HG03575 (cell line): Measurements from ENCODE around the gene FAM111B.
"Not testable (repeated sequence)": the region's sequence is repeated elsewhere in the genome, so short reads cannot be mapped to it uniquely, and the experiment has no call there.

Experiments used
- ATAC-seq: cut with Tn5 transposase; IDR thresholded peaks from one replicate; pipeline ENCODE4 v1.9.1; 2021; ENCODE audit not compliant: unreplicated experiment, insufficient number of reproducible peaks, low FRiP score; ENCODE audit errors: extremely low read depth

Gene FAM111B

DNA sequence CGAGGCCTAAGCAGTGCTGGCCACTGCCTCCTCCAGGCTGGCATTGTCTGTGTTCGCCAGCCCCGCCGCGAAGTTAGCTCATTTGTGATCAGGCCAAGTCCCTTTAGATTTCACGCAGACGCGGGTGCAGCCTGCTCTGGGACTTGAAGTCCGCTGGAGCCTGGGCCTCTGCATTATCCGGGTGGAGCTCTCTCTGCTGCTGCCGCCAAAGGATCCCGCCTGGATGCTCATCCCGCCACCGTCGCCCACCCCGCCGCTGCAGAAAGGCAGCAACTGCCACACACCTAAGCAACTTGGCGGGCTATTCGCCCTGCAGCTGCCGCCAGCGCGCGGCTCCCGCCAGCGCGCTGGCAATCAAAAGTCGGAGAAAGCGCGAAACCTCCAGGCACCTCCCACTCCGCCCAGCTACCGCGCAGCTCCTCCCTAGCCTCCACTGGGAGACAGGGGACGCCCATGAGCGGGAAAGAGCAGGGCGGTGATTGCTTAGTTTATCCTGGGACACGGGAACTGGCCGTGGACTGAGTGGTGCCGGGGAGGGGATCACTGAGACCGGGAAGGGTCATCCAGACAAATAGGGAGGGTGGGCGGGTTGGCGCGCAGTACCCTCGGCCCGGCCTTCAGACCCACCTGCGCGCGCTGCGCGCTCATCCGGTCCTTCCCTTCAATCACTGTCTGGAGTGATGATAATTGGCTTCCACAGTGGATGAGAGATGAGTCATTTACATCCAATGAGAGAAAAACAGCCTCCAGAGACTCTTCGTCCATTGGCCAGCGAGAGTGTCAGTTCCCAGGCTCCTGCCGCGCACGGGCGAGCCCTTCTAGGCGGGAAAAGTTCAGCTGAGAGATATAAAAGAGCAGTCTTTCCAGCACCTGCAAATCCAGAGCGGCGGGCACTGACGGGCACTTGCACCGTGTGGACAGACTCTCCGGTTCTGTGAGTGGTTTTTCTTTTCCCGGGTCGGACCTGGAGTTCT, at the start of gene FAM111B:
Gene FAM111B (plus strand): TSS at position 875 of the 974 bp plus-strand sequence. CDS start 2,389 bp downstream, outside the sequence.
- ATAC-seq = peak; percentile 67

DNA sequence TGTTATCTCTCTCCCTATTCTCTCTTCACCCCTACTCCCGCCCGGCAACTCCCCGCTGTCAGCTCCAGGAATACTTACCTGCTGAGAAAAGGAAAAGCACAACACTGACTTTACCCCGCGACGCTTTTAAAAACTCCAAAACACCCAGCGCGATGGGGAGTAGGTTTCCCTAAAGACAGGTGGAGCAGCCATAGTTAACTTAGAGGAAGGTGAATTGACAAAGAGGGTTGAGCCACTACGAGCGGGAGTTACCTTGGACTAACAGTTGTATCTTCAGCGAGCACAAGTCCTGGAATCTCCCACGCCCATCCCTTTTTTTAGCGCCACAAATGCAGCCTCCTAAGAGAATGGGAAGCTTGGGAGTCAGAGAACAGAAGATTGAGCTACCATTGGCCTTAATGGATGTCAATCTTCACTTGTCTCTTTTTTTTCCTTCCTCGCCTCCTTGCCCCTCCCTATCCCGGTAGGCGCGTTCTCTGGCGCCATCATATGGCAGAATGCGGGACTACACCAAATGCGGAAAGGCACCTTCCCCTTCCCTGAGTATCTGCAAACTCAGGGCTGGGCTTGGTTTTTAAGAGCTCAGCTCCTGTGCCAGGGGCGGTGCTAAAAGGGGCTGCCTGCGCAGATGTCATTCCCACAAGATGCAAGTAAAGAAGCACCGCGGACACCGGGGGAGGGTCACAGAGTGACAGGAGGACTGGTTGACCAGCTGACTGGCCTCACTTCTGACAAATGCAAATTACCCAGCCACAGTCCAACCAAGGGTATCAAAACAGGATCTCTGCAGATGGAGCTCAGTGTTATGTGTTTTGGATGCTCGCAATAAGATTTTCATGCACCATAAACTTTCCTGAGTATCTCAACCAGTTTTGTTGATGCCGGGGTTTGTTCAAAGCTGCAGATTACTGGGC, 48.7 kb upstream of the FAM111B start:
- peak; percentile 89 for ATAC-seq

- not testable (repeated sequence) for ATAC-seq
Measured at GRCh38 chr11:59060096-59060495, 46.9 kb upstream of the FAM111B start.

DNA sequence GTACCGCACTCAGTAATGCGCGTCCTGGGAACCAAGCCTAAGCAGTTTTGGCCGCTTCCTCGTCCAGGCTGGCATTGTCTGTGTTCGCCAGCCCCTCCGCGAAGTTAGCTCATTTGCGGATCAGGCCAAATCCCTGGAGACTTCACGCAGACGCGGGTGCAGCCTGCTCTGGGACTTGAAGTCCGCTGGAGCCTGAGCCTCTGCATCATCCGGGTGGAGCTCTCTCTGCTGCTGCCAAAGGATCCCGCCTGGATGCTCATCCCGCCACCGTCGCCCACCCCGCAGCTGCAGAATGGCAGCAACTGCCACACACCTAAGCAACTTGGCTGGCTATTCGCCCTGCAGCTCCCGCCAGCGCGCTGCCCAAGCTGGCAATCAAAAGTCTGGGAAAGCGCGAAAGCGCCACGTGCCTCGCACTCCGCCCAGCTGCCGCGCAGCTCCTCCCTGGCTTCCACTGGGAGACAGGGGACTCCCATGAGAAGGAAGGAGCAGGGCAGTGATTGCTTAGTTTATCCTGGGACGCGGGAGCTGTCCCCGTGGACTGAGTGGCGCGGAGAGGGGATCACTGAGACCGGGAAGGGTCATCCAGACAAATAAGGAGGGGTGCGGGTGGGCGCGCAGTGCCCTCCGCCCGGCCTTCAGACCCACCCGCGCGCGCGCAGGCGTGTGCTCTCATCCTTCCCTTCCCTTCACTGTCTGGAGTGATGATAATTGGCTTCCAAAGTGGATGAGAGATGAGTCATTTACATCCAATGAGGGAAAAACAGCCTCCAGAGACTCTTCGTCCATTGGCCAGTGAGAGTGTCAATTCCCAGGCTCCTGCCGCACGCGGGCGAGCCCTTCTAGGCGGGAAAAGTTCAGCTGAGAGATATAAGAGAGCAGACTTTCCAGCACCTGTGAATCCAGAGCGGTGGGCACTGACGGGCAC, 44.2 kb upstream of the FAM111B start:
- ATAC-seq = no peak

DNA sequence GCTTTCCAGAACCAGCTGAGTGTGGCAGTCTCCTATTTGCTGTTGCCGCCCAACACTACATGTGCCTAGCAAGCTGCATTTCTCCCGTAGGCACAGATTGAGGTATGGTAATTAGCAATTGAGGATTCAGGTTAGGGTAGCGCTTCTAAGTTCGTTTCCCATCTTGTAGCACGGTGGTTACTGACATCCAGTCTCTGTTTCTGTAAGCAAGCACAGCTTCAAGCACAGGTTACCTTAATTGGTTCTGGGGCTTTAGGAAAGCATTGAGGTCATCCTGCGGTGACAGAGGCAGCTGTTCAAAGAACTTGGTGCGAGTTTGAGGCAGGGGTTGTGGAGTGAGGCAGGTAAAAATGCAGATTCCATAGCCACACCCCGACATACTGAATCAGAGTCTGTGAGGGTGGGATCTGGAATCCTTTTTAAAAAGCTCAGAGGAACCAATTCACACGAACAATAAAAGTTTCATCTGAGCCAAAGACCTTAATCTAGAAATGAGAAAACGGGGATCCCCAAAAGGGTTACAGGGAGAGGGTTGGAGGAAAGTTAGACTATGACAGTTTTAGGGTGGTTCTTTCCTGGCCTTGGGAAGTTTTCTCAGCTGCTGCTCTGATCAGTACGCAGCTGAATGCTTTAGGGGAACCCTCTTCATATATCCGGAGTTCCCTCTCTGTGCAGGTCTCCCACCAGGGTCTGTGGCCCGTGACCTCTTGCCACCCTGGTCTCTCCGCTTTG, 42.9 kb upstream of the FAM111B start:
- not testable (repeated sequence) for ATAC-seq

GRCh38 chr11:59069087-59069486, 38.0 kb upstream of the FAM111B start:
- no peak for ATAC-seq

DNA sequence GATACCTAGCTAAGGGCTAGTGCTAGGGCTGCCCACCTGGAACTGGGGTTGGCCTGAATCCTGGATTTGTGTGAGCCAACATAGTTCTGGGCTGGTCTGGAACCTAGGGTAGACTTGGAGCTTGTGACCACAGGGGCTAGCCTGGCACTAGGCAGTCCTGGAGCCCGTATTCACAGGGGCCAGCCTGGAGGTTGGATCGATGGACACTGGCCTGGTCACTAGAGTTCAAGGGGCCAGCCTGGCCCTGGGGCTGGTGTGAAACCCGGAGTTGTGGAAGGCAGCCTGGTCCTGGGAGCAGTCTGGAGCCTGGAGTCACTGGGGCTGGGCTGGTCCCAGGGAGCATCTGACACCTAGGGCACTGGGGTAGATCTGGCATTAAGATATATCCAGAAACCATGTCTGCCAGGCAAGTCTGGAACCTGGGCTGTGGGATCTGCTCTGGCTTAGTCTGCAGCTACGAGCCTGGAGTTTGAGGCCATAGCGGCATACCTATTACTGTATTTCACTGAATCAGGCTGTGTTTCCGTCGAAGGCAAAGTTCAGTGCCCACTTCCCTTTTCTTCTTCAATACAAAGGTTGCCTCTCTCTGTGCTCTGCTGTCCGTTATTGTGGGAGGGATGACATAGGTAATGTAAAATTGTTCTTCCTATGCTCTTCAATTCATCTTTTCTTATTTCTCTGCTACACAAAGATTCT, 30.0 kb upstream of the FAM111B start:
- ATAC-seq = no peak

DNA sequence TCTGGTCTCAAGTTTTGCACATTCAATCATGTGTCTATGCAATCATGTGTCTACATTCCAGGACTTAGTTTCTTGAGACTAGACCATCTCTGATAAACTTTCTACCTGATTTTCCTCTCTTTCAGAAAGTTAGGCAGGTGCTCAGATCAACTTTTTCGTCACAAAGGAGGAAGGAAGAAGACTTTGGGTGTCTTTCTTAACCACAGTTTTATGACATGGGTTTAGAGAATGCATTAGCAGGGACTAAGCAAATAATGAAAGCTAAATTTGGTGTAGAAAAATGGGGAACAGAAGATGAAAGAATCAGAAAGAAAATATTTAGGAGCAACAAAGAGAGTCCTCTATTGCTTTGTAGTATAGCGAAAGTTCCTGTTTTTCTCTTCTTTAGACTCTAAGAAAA, 28.6 kb upstream of the FAM111B start:
- ATAC-seq = no peak

- no peak for ATAC-seq
Measured at GRCh38 chr11:59079086-59079485, 28.0 kb upstream of the FAM111B start.

DNA sequence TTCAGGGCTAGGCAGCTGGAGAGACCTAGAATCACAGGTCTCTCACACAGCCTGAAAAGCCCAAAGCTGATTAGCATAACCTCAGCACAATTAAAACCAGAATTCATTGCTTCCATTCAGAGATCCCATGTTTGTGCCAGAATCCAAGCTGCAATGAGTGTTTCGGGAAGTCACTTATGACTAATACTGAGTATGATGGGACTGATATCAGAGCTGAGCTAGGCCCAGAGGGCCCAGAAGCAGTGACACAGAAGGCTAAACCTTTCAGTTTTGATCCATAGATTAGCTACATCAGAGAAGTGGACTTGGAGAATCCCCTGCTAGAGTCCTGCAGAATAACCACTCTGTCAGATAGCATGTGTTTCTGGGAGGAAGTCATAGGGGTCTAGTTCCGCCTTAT, 26.6 kb upstream of the FAM111B start:
- ATAC-seq = not testable (repeated sequence)

GRCh38 chr11:59081430-59082020, 25.5 kb upstream of the FAM111B start:
- ATAC-seq = not testable (repeated sequence)

- ATAC-seq = not testable (repeated sequence)
Measured at GRCh38 chr11:59086007-59086406, 21.0 kb upstream of the FAM111B start, which contains the start of gene GLYATL1B. Gene GLYATL1B, plus strand, starts transcription at chr11:59086307. Its CDS starts 0 bp downstream, at chr11:59086307.

GRCh38 chr11:59088162-59088561, 18.9 kb upstream of the FAM111B start:
- ATAC-seq = no peak

DNA sequence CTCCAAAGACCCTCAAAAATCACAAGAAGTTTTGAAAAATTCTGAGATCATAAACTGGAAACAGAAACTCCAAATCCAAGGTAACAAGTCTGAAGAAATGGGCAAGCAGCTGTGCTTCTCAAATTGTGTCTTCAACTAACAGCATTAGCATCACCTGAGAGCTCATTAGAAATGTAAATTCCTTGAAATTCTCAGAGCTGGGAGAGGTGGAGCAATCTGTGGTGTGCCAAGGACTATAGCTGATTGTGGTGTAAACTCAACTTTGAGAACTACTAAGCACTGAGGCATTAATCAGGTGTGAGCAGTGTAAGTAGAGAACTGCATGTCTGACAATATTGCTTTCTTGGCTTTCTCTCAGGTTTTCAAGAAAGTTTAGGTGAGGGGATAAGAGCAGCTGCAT, 13.5 kb upstream of the FAM111B start:
- ATAC-seq = not testable (repeated sequence)

GRCh38 chr11:59095225-59095624, 11.8 kb upstream of the FAM111B start:
- peak; percentile 61 for ATAC-seq

GRCh38 chr11:59095972-59096575, 11.0 kb upstream of the FAM111B start:
- ATAC-seq = not testable (repeated sequence)
